Cardiac septum (tissue), 1 donor: ENCODE measurements around the gene HSPG2. TPM values are rescaled to one million over a fixed set of nuclear protein-coding genes. Genes with fewer than 3 reads are reported as not detected.

Source experiments
- total RNA-seq: library from RNA; stranded (reverse); fragmentation: NEBNext Ultra II Directional; extraction: Animal tissue kit (Norgen Biotek cat#: 25700); gene quantifications from one replicate; pipeline ENCODE4 v1.2.1, GENCODE V29; 2021
- donor health status: DM: no; HTN: no; CAD: no.

The HSPG2 gene
- total RNA-seq, 1 donor from 2014 or later: 506 TPM

Other genes with a start within 250 kb of the HSPG2 start
- gene USP48, start 154.2 kb downstream of the HSPG2 start, total RNA-seq: 41.3 TPM
- gene LDLRAD2, start 125.0 kb downstream of the HSPG2 start, total RNA-seq: 0.05 TPM
- not detected for gene CELA3B, start 39.7 kb upstream of the HSPG2 start, total RNA-seq
- gene CELA3A, start 64.3 kb upstream of the HSPG2 start, total RNA-seq: not detected
- gene CDC42, start 115.4 kb upstream of the HSPG2 start, total RNA-seq: 164 TPM
- 0.38 TPM for gene WNT4, start 205.8 kb upstream of the HSPG2 start, total RNA-seq